B cell (primary cell): ENCODE data around the gene IGSF9. TPM values are rescaled to one million over a fixed set of nuclear protein-coding genes. Genes with fewer than 3 reads are reported as not detected.

Experiments used
- ATAC-seq: fragments of 200-7000 bp; cut with Tn5 transposase; one replicate; pipeline ENCODE4 v1.10.0; 2021; ENCODE audit warnings: low read depth, mild to moderate bottlenecking, moderate number of reproducible peaks, moderate library complexity
- CTCF ChIA-PET: fragments of 350-600 bp; sonication (Branson Sonifier 250); formaldehyde crosslinking; loops from one replicate; lab custom pipeline; 2021; ENCODE audit warnings: antibody characterized with exemption, inconsistent platforms; lab: Charles Lee
- POLR2A ChIA-PET: fragments of 350-600 bp; sonication (Branson Sonifier 250); formaldehyde crosslinking; loops from one replicate; lab custom pipeline; 2021; ENCODE audit warnings: antibody characterized with exemption; lab: Charles Lee
- DNase-seq: peaks from one replicate; pipeline ENCODE4 v3.0.0; 2013
- H2AFZ ChIP-seq: 2 replicates; pipeline ENCODE4 v1.6.1; 2012; ENCODE audit warnings: mild to moderate bottlenecking, low read depth, low read length; ENCODE audit not compliant: insufficient read depth, poor library complexity, severe bottlenecking
- H3K27ac ChIP-seq, 2 donors: 1 replicate in 1 of 2; 2 replicates in 1 of 2; pipeline ENCODE4 v1.5.1; 2012 to 2013; ENCODE audit warnings: low read length in 2 of 2, mild to moderate bottlenecking in 2 of 2, moderate library complexity in 1 of 2
- H3K27me3 ChIP-seq, 4 experiments: fragments of 200-600 bp in 1 of 4; sonication (generic) in 1 of 4; replicated peaks in 1 of 4; 1 replicate in 2 of 4; 2 replicates in 2 of 4; pipeline versions ENCODE4 v1.6.1 to v1.7.0; 2013 to 2016; ENCODE audit warnings: low read length in 3 of 4, mild to moderate bottlenecking in 2 of 4, mixed read lengths in 1 of 4, moderate library complexity in 1 of 4; ENCODE audit not compliant: insufficient read depth in 4 of 4, control insufficient read depth in 3 of 4; ENCODE audit errors: control extremely low read depth in 1 of 4
- H3K36me3 ChIP-seq, 2 experiments: replicated peaks in 1 of 2; 1 replicate in 1 of 2; 2 replicates in 1 of 2; pipeline versions ENCODE4 v1.6.1 to v1.7.1; 2013; ENCODE audit warnings: low read length in 1 of 2; ENCODE audit not compliant: insufficient read depth in 2 of 2, control insufficient read depth in 1 of 2; ENCODE audit errors: control extremely low read depth in 1 of 2, extremely low read depth in 1 of 2
- H3K4me1 ChIP-seq, 2 donors: fragments of 200-600 bp in 1 of 2; sonication (generic) in 1 of 2; 1 replicate in 1 of 2; 2 replicates in 1 of 2; pipeline versions ENCODE4 v1.5.1 to v1.6.1; 2013 to 2017; ENCODE audit warnings: low read length in 2 of 2; ENCODE audit not compliant: control insufficient read depth in 2 of 2, insufficient read depth in 2 of 2
- H3K4me2 ChIP-seq: replicated peaks from 2 replicates; pipeline ENCODE3; 2012; ENCODE audit warnings: mild to moderate bottlenecking, low read depth, low read length; ENCODE audit not compliant: poor library complexity, severe bottlenecking
- H3K4me3 ChIP-seq, 5 experiments: fragments of 200-600 bp in 1 of 5; sonication (generic) in 1 of 5; 1 replicate in 3 of 5; 2 replicates in 2 of 5; pipeline versions ENCODE4 v1.5.1 to v1.7.0; 2011 to 2016; ENCODE audit warnings: low read length in 4 of 5, mild to moderate bottlenecking in 4 of 5, low read depth in 2 of 5, control low read depth in 1 of 5, moderate library complexity in 1 of 5; ENCODE audit not compliant: insufficient read depth in 1 of 5; ENCODE audit errors: control extremely low read depth in 1 of 5, extremely low read depth in 1 of 5
- H3K79me2 ChIP-seq: fragments of 200-600 bp; sonication (generic); one replicate; pipeline ENCODE4 v1.6.0; 2016; ENCODE audit warnings: low read length; ENCODE audit not compliant: control insufficient read depth, insufficient read depth
- H3K9ac ChIP-seq: fragments of 200-600 bp; sonication (generic); 2 replicates; pipeline ENCODE4 v1.6.1; 2017; ENCODE audit warnings: mild to moderate bottlenecking, low read length, moderate library complexity
- H3K9me3 ChIP-seq, 3 donors: one replicate each; pipeline versions ENCODE4 v1.6.1 to v1.7.1; 2013; ENCODE audit warnings: low read length in 2 of 3; ENCODE audit not compliant: control insufficient read depth in 2 of 3, insufficient read depth in 1 of 3; ENCODE audit errors: control extremely low read depth in 1 of 3
- H4K20me1 ChIP-seq: 2 replicates; pipeline ENCODE4 v1.6.0; 2012; ENCODE audit warnings: mild to moderate bottlenecking, low read length; ENCODE audit not compliant: insufficient read depth, control insufficient read depth, poor library complexity, severe bottlenecking
- H3K27ac Mint-ChIP-seq: one replicate; pipeline ENCODE4 v1.8.0; 2021; ENCODE audit warnings: mixed read lengths
- H3K27me3 Mint-ChIP-seq: one replicate; pipeline ENCODE4 v1.8.0; 2021; ENCODE audit warnings: mixed read lengths
- H3K4me1 Mint-ChIP-seq: one replicate; pipeline ENCODE4 v1.8.0; 2021; ENCODE audit warnings: mixed read lengths
- H3K4me3 Mint-ChIP-seq: one replicate; pipeline ENCODE4 v1.8.0; 2021; ENCODE audit warnings: mixed read lengths
- H3K9me3 Mint-ChIP-seq: one replicate; pipeline ENCODE4 v1.8.0; 2022; ENCODE audit warnings: mixed read lengths; ENCODE audit not compliant: insufficient read depth
- CTCF ChIP-seq: fragments of 200-600 bp; IDR thresholded peaks from one replicate; pipeline ENCODE4 v1.8.0; 2022; ENCODE audit warnings: antibody characterized with exemption, mild to moderate bottlenecking
- EZH2 ChIP-seq: IDR thresholded peaks from 2 replicates; pipeline ENCODE4 v1.6.1; 2012; ENCODE audit warnings: borderline replicate concordance, low read depth, mild to moderate bottlenecking, moderate library complexity, low read length; ENCODE audit not compliant: insufficient read depth, poor library complexity, severe bottlenecking
- WGBS: methylation state at CpG from one replicate; pipeline ENCODE4 v1.1.5; 2013; ENCODE audit warnings: missing lambda C conversion rate; ENCODE audit not compliant: insufficient coverage; 5-methylcytosine and 5-hydroxymethylcytosine counted together
- intact Hi-C: fragments of 100-400 bp; cut with micrococcal nuclease; formaldehyde crosslinking; loops from one replicate; pipeline ENCODE4 v1.10.0; 2022
- polyA plus RNA-seq: library from polyadenylated mRNA; depleted of rRNA; stranded (reverse); fragments of >200 nt; gene quantifications from 2 replicates; pipeline ENCODE4 v1.2.3, GENCODE V29; 2012
- total RNA-seq, 2 donors: library from RNA; stranded (reverse); fragments of 120-200 nt in 1 of 2; gene quantifications; 1 replicate in 1 of 2; 2 replicates in 1 of 2; pipeline versions ENCODE4 v1.2.3 to v1.2.4, GENCODE V29; 2013 to 2022

IGSF9 gene
- total and polyA plus RNA-seq, 2 donors (not counting 1 experiment from before 2014, with no cell fraction given): 0.36 to 0.37 TPM

- intact Hi-C loops: no loop called here
- peaks cover 17% of the 10 kb centered on the region for H3K4me1 Mint-ChIP-seq
- no peak overlapping the region for H3K4me3 Mint-ChIP-seq
- ChIA-PET CTCF (interaction anchor here (1.3 to 8.9 kb wide), 4 partner anchors 9 to 111 kb away, joined by 4 to 211 read pairs (median 90); partner anchors contain the start of genes FCRL6 and TAGLN2), POLR2A (no interaction called here)
- peak overlapping the region; percentile 47 for H3K27ac Mint-ChIP-seq
- peaks cover 0 to 3% (median 0%) of the 10 kb centered on the region in 3 donors for H3K9me3 ChIP-seq
- H3K4me2 ChIP-seq: no peak overlapping the region
- no peak overlapping the region for H2AFZ ChIP-seq
- no peaks in the 10 kb centered on the region for H4K20me1 ChIP-seq
- no peak overlapping the region for H3K4me3 ChIP-seq
- TF ChIP-seq CTCF (no peak), EZH2 (no peak)
- peaks cover 6% of the 10 kb centered on the region for H3K27me3 Mint-ChIP-seq
- WGBS: 100% methylated on average over 2 of the region's 3 CpGs
- DNase-seq (no peak), ATAC-seq (no peak)
- no peaks in the 10 kb centered on the region for H3K36me3 ChIP-seq
- H3K4me1 ChIP-seq: peaks cover 9 to 11% of the 10 kb centered on the region in 2 donors
- no peaks in the 10 kb centered on the region for H3K9me3 Mint-ChIP-seq
- H3K27me3 ChIP-seq: peaks cover 0 to 11% (median 0%) of the 10 kb centered on the region in 4 experiments
- no peak overlapping the region for H3K27ac ChIP-seq
- no peak overlapping the region for H3K9ac ChIP-seq
- H3K79me2 ChIP-seq: no peaks in the 10 kb centered on the region
These were observed 48.9 kb downstream of the IGSF9 start for GRCh38 chr1:159896546-159896930.

GRCh38 chr1:159895836-159896545 is 49.4 kb downstream of the IGSF9 start:
- ChIA-PET CTCF (interaction anchor here (1.0 to 8.9 kb wide), 5 partner anchors 9 to 112 kb away, joined by 3 to 211 read pairs (median 81); partner anchors contain the start of genes FCRL6 and TAGLN2), POLR2A (interaction anchor here (1.1 kb wide), 1 partner anchor 28 kb away, joined by 5 read pairs; no protein-coding TSS in a partner anchor)
- no peak for DNase-seq
- no peak for ATAC-seq
- intact Hi-C loops: no loop called here
- H3K36me3 ChIP-seq: no peaks in the 10 kb centered on the region
- peaks cover 9 to 11% of the 10 kb centered on the region in 2 donors for H3K4me1 ChIP-seq
- no peak overlapping the region for H3K27ac ChIP-seq
- Mint-ChIP-seq H3K9me3 (no peaks in the 10 kb centered on the region), H3K27ac (no peak overlapping the region), H3K27me3 (peaks cover 6% of the 10 kb centered on the region), H3K4me1 (peaks cover 19% of the 10 kb centered on the region), H3K4me3 (no peak overlapping the region)
- H3K27me3 ChIP-seq: peaks cover 0 to 11% (median 0%) of the 10 kb centered on the region in 4 experiments
- H3K79me2 ChIP-seq: no peaks in the 10 kb centered on the region
- 100% methylated on average over 2 of the region's 6 CpGs for WGBS
- no peak overlapping the region for H3K9ac ChIP-seq
- H2AFZ ChIP-seq: no peak overlapping the region
- H3K4me2 ChIP-seq: no peak overlapping the region
- H4K20me1 ChIP-seq: no peaks in the 10 kb centered on the region
- no peak for TF ChIP-seq CTCF
- TF ChIP-seq EZH2: no peak
- no peak overlapping the region for H3K4me3 ChIP-seq
- H3K9me3 ChIP-seq: peaks cover 0 to 3% (median 0%) of the 10 kb centered on the region in 3 donors
